ENCODE data around the gene OR1K1. TPM values are rescaled to one million over a fixed set of nuclear protein-coding genes. Genes with fewer than 3 reads are reported as not detected.
A peak's percentile ranks its signal among the peaks of the same experiment; 100 is the strongest.
"Not testable (repeated sequence)": the region's sequence is repeated elsewhere in the genome, so short reads cannot be mapped to it uniquely, and the experiment has no call there.

Gene OR1K1
- total RNA-seq, 4 donors from 2014 or later = not detected

DNA sequence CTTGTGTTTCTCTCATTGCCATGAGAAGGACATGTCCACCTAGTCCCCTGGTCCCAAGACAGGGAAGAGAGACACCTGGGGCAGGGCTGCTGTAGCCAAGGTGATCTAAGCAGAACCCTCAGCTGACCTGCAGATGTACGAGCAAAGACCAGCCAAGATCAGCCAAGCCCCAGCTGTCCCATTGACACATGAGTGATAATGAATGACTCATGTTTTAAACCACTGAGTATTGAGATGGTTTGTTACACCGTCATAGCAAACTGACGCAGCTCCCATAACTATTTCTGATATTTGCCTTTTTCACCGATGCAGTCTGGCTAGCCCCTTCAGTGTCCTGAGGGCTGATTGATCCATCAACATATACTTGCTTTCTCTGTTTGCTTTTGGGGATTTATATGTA lies 6.7 kb downstream of the OR1K1 start:
- Histone ChIP-seq H3K9me3 (no peaks in the 10 kb centered on the region), H3K4me3 (replicated peaks in 1 of 3) (no peak overlapping the region), H3K4me1 (peaks cover 4 to 6% of the 10 kb centered on the region in 2 donors), H3K27ac (no peak overlapping the region), H3K36me3 (no peaks in the 10 kb centered on the region), H3K27me3 (no peaks in the 10 kb centered on the region)
- TF ChIP-seq CTCF (IDR thresholded peaks at IDR 0.05) = no peak
- TF ChIP-seq POLR2A (IDR thresholded peaks at IDR 0.05) = no peak
- no peak for DNase-seq
- whole genome bisulfite sequencing, 2 donors = 89 to 93% methylated on average over 3 to 4 of the region's 4 CpGs
- intact Hi-C loops (cut with DNase I) = no loop called here

- Histone ChIP-seq H3K9me3 (no peaks in the 10 kb centered on the region), H3K4me3 (replicated peaks in 1 of 3) (no peak overlapping the region), H3K4me1 (peaks cover 4 to 6% of the 10 kb centered on the region in 2 donors), H3K27ac (no peak overlapping the region), H3K27me3 (no peaks in the 10 kb centered on the region), H3K36me3 (no peaks in the 10 kb centered on the region)
- intact Hi-C loops (cut with DNase I) = no loop called here
- no peak for TF ChIP-seq CTCF (IDR thresholded peaks at IDR 0.05)
- TF ChIP-seq POLR2A (IDR thresholded peaks at IDR 0.05) = no peak
- 83 to 89% methylated on average over 1 of the region's 1 CpG for WGBS, 2 donors
- DNase-seq = no peak
Observed at GRCh38 chr9:122807271-122807900, 7.5 kb downstream of the OR1K1 start.

- no peak overlapping the region for H3K4me3 ChIP-seq (replicated peaks in 1 of 3)
- no peak overlapping the region for H3K27ac ChIP-seq
- intact Hi-C loops (cut with DNase I) = no loop called here
- no peaks in the 10 kb centered on the region for H3K9me3 ChIP-seq
- H3K27me3 ChIP-seq = no peaks in the 10 kb centered on the region
- TF ChIP-seq CTCF (IDR thresholded peaks at IDR 0.05) = no peak
- TF ChIP-seq POLR2A (IDR thresholded peaks at IDR 0.05) = no peak
- H3K36me3 ChIP-seq = no peaks in the 10 kb centered on the region
- peaks cover 4 to 6% of the 10 kb centered on the region in 2 donors for H3K4me1 ChIP-seq
- 96 to 98% methylated on average over 3 of the region's 3 CpGs for WGBS, 2 donors
- DNase-seq = no peak
Observed at GRCh38 chr9:122808141-122808540, 8.2 kb downstream of the OR1K1 start.

DNA sequence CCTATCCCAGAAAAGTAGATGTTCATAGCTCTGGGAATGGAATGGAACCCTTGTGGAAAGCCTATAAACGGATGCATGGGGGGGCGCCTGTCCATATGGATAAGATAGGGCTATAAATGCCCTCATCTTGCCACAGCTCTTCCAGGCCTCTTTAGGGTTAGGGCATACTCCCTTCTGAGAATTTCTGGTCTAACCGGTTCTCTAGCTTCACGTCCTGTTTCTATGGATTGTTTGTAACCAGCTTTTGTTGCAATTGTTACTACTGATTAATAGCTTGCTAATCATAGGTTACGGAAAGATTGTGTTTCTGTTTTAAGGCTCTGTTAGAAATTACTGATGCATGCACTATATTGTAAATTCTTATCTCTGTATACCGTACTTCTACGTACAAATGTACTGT lies 9.3 kb downstream of the OR1K1 start:
- DNase-seq; H3K27me3 ChIP-seq; H3K9me3 ChIP-seq; intact Hi-C loops (cut with DNase I); H3K27ac ChIP-seq; H3K4me3 ChIP-seq (replicated peaks in 1 of 3); H3K36me3 ChIP-seq; H3K4me1 ChIP-seq: not testable (repeated sequence)
- 56 to 63% methylated on average over 7 of the region's 7 CpGs for WGBS, 2 donors

DNA sequence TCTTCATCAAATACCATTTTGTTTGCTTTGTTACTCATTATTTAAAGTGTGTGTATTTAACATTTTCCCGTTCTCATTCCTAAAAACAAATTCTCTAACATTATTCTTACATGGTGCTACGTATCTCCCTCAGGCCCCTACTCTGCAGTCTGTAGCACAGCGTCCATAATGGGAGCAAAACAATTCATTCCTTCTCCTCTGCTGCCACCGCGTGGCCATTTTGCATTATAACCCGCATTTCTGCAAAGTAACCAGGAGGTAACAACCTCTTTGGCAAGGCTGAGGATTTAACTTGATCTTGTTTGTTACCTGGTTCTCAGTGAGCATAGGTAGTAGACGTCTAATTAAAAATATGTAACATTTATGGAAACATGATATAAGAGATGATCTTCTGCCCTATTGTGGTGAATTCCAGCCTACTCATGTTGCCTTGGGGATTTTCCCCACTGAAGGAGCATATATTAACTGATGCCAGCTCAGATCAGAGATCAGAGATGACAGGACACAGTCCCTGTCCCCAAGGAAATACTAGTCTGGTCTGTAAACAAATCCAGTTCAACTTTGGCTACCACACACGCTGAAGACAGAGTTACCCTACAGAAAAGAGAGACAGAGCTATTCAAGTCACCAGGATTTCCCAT lies 10.5 kb downstream of the OR1K1 start:
- no peaks in the 10 kb centered on the region for H3K27me3 ChIP-seq
- H3K9me3 ChIP-seq = no peaks in the 10 kb centered on the region
- H3K4me3 ChIP-seq (replicated peaks in 1 of 3) = no peak overlapping the region
- H3K27ac ChIP-seq = no peak overlapping the region
- no peaks in the 10 kb centered on the region for H3K36me3 ChIP-seq
- H3K4me1 ChIP-seq = peaks cover 4 to 6% of the 10 kb centered on the region in 2 donors
- TF ChIP-seq POLR2A (IDR thresholded peaks at IDR 0.05) (no peak), CTCF (IDR thresholded peaks at IDR 0.05) (peak; percentile 58 to 96 (median 76))
- 2 to 3% methylated on average over 8 of the region's 8 CpGs for WGBS, 2 donors
- intact Hi-C loops (cut with DNase I) = loop anchor here (2.0 kb wide), 1 partner anchor 346 kb away; no protein-coding TSS in a partner anchor
- peak; percentile 65 to 79 for DNase-seq
